IPS-15b (cell line): ENCODE measurements around the gene PRELID3B.

Source experiments
- H3K27me3 ChIP-seq: one replicate; pipeline ENCODE4 v1.6.1; 2013; ENCODE audit warnings: low read length; ENCODE audit not compliant: control insufficient read depth, insufficient read depth
- H3K36me3 ChIP-seq: one replicate; pipeline ENCODE4 v1.6.1; 2013; ENCODE audit warnings: low read length; ENCODE audit not compliant: control insufficient read depth, insufficient read depth
- H3K4me1 ChIP-seq: one replicate; pipeline ENCODE4 v1.6.1; 2013; ENCODE audit warnings: mild to moderate bottlenecking, low read length; ENCODE audit not compliant: control insufficient read depth, insufficient read depth
- H3K4me3 ChIP-seq: one replicate; pipeline ENCODE4 v1.5.1; 2013; ENCODE audit warnings: low read depth, low read length
- H3K9ac ChIP-seq: one replicate; pipeline ENCODE4 v1.6.1; 2013; ENCODE audit warnings: low read depth, mild to moderate bottlenecking, low read length
- H3K9me3 ChIP-seq: one replicate; pipeline ENCODE4 v1.6.1; 2013; ENCODE audit warnings: mild to moderate bottlenecking, low read length; ENCODE audit not compliant: control insufficient read depth, insufficient read depth

Gene PRELID3B

DNA sequence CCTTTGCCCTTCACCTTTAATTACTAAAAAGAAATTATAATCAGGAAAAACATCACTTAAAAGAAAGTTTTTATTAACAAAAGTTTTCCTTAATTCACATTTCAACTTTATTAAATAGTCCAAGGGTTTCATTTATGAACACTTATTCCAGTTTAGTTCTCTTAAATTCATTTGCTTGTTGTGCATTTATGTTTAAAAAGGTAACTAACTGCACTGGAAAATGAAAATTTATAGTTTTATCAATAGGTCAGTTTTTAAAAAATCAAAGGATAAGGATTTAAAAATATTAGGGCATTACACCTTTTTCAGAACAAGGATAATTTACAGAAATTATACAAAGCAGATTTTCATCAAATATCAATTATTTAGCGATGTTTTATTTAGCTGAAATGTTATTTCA is 9.5 kb downstream of the PRELID3B start:
- Histone ChIP-seq H3K27me3 (peaks cover 31% of the 10 kb centered on the region), H3K36me3 (peaks cover 11% of the 10 kb centered on the region), H3K9me3 (no peaks in the 10 kb centered on the region), H3K9ac (no peak overlapping the region), H3K4me1 (peaks cover 10% of the 10 kb centered on the region), H3K4me3 (no peak overlapping the region)

GRCh38 chr20:59032713-59033059 is 9.9 kb downstream of the PRELID3B start:
- H3K9me3 ChIP-seq: no peaks in the 10 kb centered on the region
- peak overlapping the region; percentile 53 for H3K4me3 ChIP-seq
- H3K9ac ChIP-seq: no peak overlapping the region
- peaks cover 11% of the 10 kb centered on the region for H3K36me3 ChIP-seq
- H3K4me1 ChIP-seq: peaks cover 10% of the 10 kb centered on the region
- peaks cover 35% of the 10 kb centered on the region for H3K27me3 ChIP-seq

DNA sequence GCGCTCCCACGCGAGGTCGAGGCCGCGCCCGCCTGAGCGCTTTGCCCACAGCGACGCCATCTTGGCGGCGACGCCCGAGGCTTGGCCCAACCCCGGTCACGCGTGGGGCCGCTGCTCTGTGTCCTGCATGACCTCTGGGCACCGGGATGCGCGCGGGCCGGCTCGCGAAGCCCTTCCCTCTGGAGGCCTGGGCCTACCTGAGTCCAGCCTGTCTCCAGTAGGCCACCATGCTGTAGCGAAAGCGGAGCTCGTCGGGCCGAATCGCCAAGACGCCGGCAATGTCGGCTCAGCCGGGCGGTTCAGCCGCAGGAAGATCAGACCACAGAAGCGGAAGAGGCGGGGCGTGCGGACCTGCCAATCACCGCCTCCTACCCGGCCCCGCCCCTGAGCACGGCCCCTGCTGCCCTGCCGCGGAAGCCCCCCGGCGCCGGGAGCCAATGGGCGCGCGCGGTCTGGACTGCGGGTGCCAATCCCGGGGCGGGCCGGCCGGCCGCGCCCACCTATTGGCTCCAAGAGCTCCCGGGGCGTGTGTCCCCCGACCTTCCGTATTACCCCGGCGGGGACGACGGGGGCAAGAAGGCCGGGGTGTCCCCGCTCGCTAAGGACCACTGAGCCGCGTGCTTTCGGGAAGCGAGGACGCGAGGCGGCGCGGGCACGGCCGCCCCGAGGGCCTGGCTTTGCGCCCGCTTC is 10.4 kb downstream of the PRELID3B start, which contains the start of gene ATP5F1E:
ATP5F1E (minus strand) TSS at position 313 of the 690 bp plus-strand sequence; CDS start at position 229, 84 bp downstream.
- Histone ChIP-seq H3K4me1 (peaks cover 10% of the 10 kb centered on the region), H3K9ac (peak within 1 kb of the TSS; percentile 79), H3K27me3 (peaks cover 40% of the 10 kb centered on the region), H3K36me3 (peaks cover 6% of the 10 kb centered on the region), H3K9me3 (no peaks in the 10 kb centered on the region), H3K4me3 (peak within 1 kb of the TSS; percentile 81)

GRCh38 chr20:59031564-59032022 is 11.0 kb downstream of the PRELID3B start:
- H3K9ac ChIP-seq: peak overlapping the region; percentile 79
- H3K36me3 ChIP-seq: peaks cover 6% of the 10 kb centered on the region
- peak overlapping the region; percentile 81 for H3K4me3 ChIP-seq
- H3K27me3 ChIP-seq: peaks cover 45% of the 10 kb centered on the region
- no peaks in the 10 kb centered on the region for H3K9me3 ChIP-seq
- H3K4me1 ChIP-seq: peaks cover 10% of the 10 kb centered on the region

GRCh38 chr20:59030911-59031563 is 11.5 kb downstream of the PRELID3B start:
- peak overlapping the region; percentile 81 for H3K4me3 ChIP-seq
- H3K9me3 ChIP-seq: no peaks in the 10 kb centered on the region
- peaks cover 47% of the 10 kb centered on the region for H3K27me3 ChIP-seq
- peaks cover 3% of the 10 kb centered on the region for H3K36me3 ChIP-seq
- H3K4me1 ChIP-seq: peaks cover 10% of the 10 kb centered on the region
- no peak overlapping the region for H3K9ac ChIP-seq

DNA sequence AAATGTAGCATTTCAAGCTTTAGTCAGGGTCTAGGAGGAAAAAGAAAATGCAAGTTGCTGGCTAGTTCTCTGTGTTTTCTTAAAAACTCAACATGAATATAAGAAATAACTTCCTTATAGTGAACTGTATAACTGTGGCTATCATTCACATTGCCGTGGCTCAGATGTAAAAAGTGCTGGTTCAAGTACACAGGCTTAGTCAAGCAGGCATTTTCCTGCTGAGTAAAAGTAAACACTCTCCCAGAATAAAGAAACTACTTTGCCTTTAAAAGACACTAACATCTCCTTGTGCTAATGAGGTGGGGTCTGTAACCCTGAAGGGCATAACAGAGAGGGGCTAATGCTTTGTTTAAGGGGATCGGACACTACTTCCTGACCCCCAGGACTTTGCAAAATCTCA is 13.8 kb downstream of the PRELID3B start:
- H3K27me3 ChIP-seq: peaks cover 47% of the 10 kb centered on the region
- peaks cover 13% of the 10 kb centered on the region for H3K4me1 ChIP-seq
- no peak overlapping the region for H3K4me3 ChIP-seq
- no peak overlapping the region for H3K9ac ChIP-seq
- no peaks in the 10 kb centered on the region for H3K9me3 ChIP-seq
- no peaks in the 10 kb centered on the region for H3K36me3 ChIP-seq

- Histone ChIP-seq H3K27me3 (peaks cover 47% of the 10 kb centered on the region), H3K9ac (no peak overlapping the region), H3K4me1 (peaks cover 13% of the 10 kb centered on the region), H3K9me3 (no peaks in the 10 kb centered on the region), H3K4me3 (no peak overlapping the region), H3K36me3 (no peaks in the 10 kb centered on the region)
These were observed 14.8 kb downstream of the PRELID3B start for GRCh38 chr20:59027741-59028320.

- H3K4me3 ChIP-seq: no peak overlapping the region
- no peaks in the 10 kb centered on the region for H3K36me3 ChIP-seq
- H3K4me1 ChIP-seq: peaks cover 13% of the 10 kb centered on the region
- no peak overlapping the region for H3K9ac ChIP-seq
- peaks cover 47% of the 10 kb centered on the region for H3K27me3 ChIP-seq
- H3K9me3 ChIP-seq: no peaks in the 10 kb centered on the region
These were observed 15.5 kb downstream of the PRELID3B start for GRCh38 chr20:59026904-59027740.

DNA sequence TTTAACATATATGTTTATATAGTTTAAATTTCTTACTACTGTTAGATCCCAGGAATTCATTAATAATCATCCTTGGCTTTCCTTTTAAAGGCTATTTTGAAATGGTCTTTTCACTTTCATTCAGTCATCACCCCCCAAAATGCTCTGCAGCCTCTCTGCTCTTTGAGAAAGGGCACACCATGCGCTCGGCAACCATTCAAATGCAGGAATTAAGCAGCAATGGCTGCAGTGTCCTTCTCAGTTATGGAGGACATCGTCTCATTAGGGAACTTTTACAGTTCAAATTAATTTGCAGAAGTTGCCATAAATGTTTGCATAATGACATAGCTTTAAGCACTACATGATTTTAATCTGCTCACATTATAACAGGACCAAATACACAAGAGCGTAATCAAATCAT is 17.1 kb downstream of the PRELID3B start:
- Histone ChIP-seq H3K36me3 (no peaks in the 10 kb centered on the region), H3K9ac (no peak overlapping the region), H3K9me3 (no peaks in the 10 kb centered on the region), H3K27me3 (peaks cover 36% of the 10 kb centered on the region), H3K4me1 (peaks cover 8% of the 10 kb centered on the region), H3K4me3 (no peak overlapping the region)

- no peak overlapping the region for H3K4me3 ChIP-seq
- H3K27me3 ChIP-seq: peaks cover 32% of the 10 kb centered on the region
- no peaks in the 10 kb centered on the region for H3K36me3 ChIP-seq
- H3K4me1 ChIP-seq: peaks cover 8% of the 10 kb centered on the region
- no peak overlapping the region for H3K9ac ChIP-seq
- H3K9me3 ChIP-seq: no peaks in the 10 kb centered on the region
These were observed 17.5 kb downstream of the PRELID3B start for GRCh38 chr20:59025086-59025485.

DNA sequence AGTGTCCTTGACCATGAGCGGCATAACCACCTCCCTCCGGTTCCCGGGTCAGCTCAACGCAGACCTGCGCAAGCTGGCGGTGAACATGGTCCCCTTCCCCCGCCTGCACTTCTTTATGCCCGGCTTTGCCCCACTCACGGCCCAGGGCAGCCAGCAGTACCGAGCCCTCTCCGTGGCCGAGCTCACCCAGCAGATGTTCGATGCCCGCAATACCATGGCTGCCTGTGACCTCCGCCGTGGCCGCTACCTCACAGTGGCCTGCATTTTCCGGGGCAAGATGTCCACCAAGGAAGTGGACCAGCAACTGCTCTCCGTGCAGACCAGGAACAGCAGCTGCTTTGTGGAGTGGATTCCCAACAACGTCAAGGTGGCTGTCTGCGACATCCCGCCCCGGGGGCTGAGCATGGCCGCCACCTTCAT is 18.5 kb downstream of the PRELID3B start:
- Histone ChIP-seq H3K4me3 (no peak overlapping the region), H3K9ac (no peak overlapping the region), H3K4me1 (peaks cover 5% of the 10 kb centered on the region), H3K36me3 (no peaks in the 10 kb centered on the region), H3K9me3 (no peaks in the 10 kb centered on the region), H3K27me3 (peaks cover 24% of the 10 kb centered on the region)
